SU-DHL-6 (cell line): ENCODE measurements around the gene VAC14.

Source experiments
- H2AFZ ChIP-seq: fragments of 200-600 bp; sonication (generic); 2 replicates; pipeline ENCODE4 v1.6.1; 2014; ENCODE audit warnings: low read depth, mild to moderate bottlenecking, moderate library complexity, mixed read lengths, antibody characterized with exemption, low read length; ENCODE audit not compliant: severe bottlenecking
- H3F3A ChIP-seq: fragments of 200-600 bp; shearing (Covaris generic); 2 replicates; pipeline ENCODE4 v1.6.0; 2016; ENCODE audit warnings: antibody characterized with exemption, mild to moderate bottlenecking; ENCODE audit not compliant: insufficient read depth
- H3K27ac ChIP-seq: fragments of 200-600 bp; sonication (generic); 2 replicates; pipeline ENCODE4 v1.5.1; 2016; ENCODE audit warnings: low read depth, mild to moderate bottlenecking, low read length, moderate library complexity, mixed read lengths
- H3K27me3 ChIP-seq: fragments of 200-600 bp; sonication (generic), shearing (Covaris generic); 2 replicates; pipeline ENCODE4 v1.6.0; 2014; ENCODE audit warnings: mild to moderate bottlenecking, low read length
- H3K36me3 ChIP-seq: fragments of 200-600 bp; sonication (generic); 2 replicates; pipeline ENCODE4 v1.6.1; 2014; ENCODE audit warnings: mild to moderate bottlenecking, low read length, mixed read lengths
- H3K4me2 ChIP-seq: fragments of 300-600, 200-600 bp; shearing (Covaris generic), sonication (generic); 2 replicates; pipeline ENCODE4 v1.6.0; 2014; ENCODE audit warnings: low read length, low read depth, mild to moderate bottlenecking; ENCODE audit not compliant: poor library complexity, severe bottlenecking
- H3K4me3 ChIP-seq: fragments of 200-600 bp; sonication (generic); 2 replicates; pipeline ENCODE4 v1.5.1; 2014; ENCODE audit warnings: antibody characterized with exemption, low read length, mild to moderate bottlenecking, mixed read lengths; ENCODE audit not compliant: insufficient read depth, poor library complexity, severe bottlenecking
- H3K79me2 ChIP-seq: fragments of 200-600 bp; sonication (generic); 2 replicates; pipeline ENCODE4 v1.6.1; 2014; ENCODE audit warnings: mild to moderate bottlenecking, low read length, moderate library complexity; ENCODE audit not compliant: insufficient read depth
- H3K9ac ChIP-seq: fragments of 200-600 bp; sonication (generic); 2 replicates; pipeline ENCODE4 v1.7.0; 2014; ENCODE audit warnings: mild to moderate bottlenecking, low read length
- H3K9me2 ChIP-seq: fragments of 200-600 bp; sonication (generic); replicated peaks from 2 replicates; pipeline ENCODE4 v1.6.1; 2014; ENCODE audit warnings: low read length; ENCODE audit not compliant: insufficient read depth
- H3K9me3 ChIP-seq: fragments of 200-600 bp; sonication (generic); 2 replicates; pipeline ENCODE4 v1.6.1; 2014; ENCODE audit warnings: low read length, mixed read lengths; ENCODE audit not compliant: insufficient read depth
- H4K20me1 ChIP-seq: fragments of 200-600 bp; sonication (generic); 2 replicates; pipeline ENCODE4 v1.6.1; 2014; ENCODE audit warnings: low read depth, mild to moderate bottlenecking, antibody characterized with exemption, low read length, moderate library complexity, mixed read lengths
- CTCF ChIP-seq: fragments of 200-600 bp; sonication (generic); IDR thresholded peaks from one replicate; pipeline ENCODE4 v1.5.1; 2017; ENCODE audit warnings: antibody characterized with exemption, mild to moderate bottlenecking, low read length, moderate library complexity; ENCODE audit not compliant: insufficient read depth, poor library complexity, severe bottlenecking
- EZH2phosphoT487 ChIP-seq: fragments of 200-600 bp; sonication (generic), shearing (Covaris generic); conservative IDR thresholded peaks from 2 replicates; pipeline ENCODE4 v1.6.1; 2018; ENCODE audit warnings: mild to moderate bottlenecking, antibody characterized with exemption, low read length, moderate library complexity, mixed read lengths

The VAC14 gene

GRCh38 chr16:70685061-70685937, 115.7 kb downstream of the VAC14 start:
- Histone ChIP-seq H3F3A (no peaks in the 10 kb centered on the region), H3K4me2 (no peak overlapping the region), H3K27me3 (no peaks in the 10 kb centered on the region), H3K27ac (no peak overlapping the region), H2AFZ (no peak overlapping the region), H3K9me2 (no peaks in the 10 kb centered on the region), H3K9ac (no peak overlapping the region), H3K4me3 (no peak overlapping the region), H3K79me2 (no peaks in the 10 kb centered on the region), H4K20me1 (no peaks in the 10 kb centered on the region), H3K36me3 (no peaks in the 10 kb centered on the region), H3K9me3 (no peaks in the 10 kb centered on the region)
- TF ChIP-seq CTCF (no peak), EZH2phosphoT487 (no peak)

- Histone ChIP-seq H3K4me2 (no peak overlapping the region), H3K79me2 (no peaks in the 10 kb centered on the region), H4K20me1 (no peaks in the 10 kb centered on the region), H3K9ac (no peak overlapping the region), H3K9me3 (no peaks in the 10 kb centered on the region), H3F3A (no peaks in the 10 kb centered on the region), H3K36me3 (no peaks in the 10 kb centered on the region), H2AFZ (no peak overlapping the region), H3K27me3 (no peaks in the 10 kb centered on the region), H3K9me2 (no peaks in the 10 kb centered on the region), H3K4me3 (no peak overlapping the region), H3K27ac (no peak overlapping the region)
- TF ChIP-seq EZH2phosphoT487: no peak
- TF ChIP-seq CTCF: no peak
These were observed 116.6 kb downstream of the VAC14 start for GRCh38 chr16:70684146-70685060.

GRCh38 chr16:70683146-70683944, 117.6 kb downstream of the VAC14 start:
- H3K4me3 ChIP-seq: no peak overlapping the region
- no peak overlapping the region for H3K27ac ChIP-seq
- H3K79me2 ChIP-seq: no peaks in the 10 kb centered on the region

More at GRCh38 chr16:70683146-70683944, 117.6 kb downstream of the VAC14 start:
- H3K9me2 ChIP-seq: no peaks in the 10 kb centered on the region
- no peaks in the 10 kb centered on the region for H3K36me3 ChIP-seq
- no peak overlapping the region for H2AFZ ChIP-seq
- no peak overlapping the region for H3K4me2 ChIP-seq
- no peaks in the 10 kb centered on the region for H3K27me3 ChIP-seq
- no peaks in the 10 kb centered on the region for H3F3A ChIP-seq
- no peaks in the 10 kb centered on the region for H4K20me1 ChIP-seq
- H3K9ac ChIP-seq: no peak overlapping the region
- no peaks in the 10 kb centered on the region for H3K9me3 ChIP-seq
- no peak for TF ChIP-seq EZH2phosphoT487
- no peak for TF ChIP-seq CTCF
